ENCODE measurements around the gene MN1. TPM values are rescaled to one million over a fixed set of nuclear protein-coding genes. Genes with fewer than 3 reads are reported as not detected.

Gene MN1
- total and polyA plus RNA-seq, 2 experiments from 2014 or later: 1.0 to 6.8 TPM

DNA sequence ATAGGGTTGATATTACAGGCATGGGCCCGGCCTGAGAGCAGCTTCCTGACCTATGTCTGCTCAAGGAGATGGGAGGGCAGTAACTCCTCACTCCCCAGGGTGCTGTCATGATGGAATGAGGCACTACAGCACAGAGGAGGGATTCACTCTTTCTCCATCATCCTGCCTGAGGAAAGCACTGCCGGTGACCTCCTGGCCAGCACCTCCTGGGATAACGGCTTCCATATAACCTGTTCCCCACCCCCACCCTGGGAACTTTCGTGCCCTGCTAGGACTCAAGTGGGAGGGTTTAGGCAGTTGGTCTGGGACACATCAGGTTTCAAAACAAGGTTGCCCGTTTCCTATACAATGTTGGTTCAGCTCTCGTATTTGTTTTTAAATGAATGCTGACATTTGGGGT is 42.7 kb upstream of the MN1 start:
- Histone ChIP-seq H3K27ac (ENCODE audit: low read depth) (no peak overlapping the region), H2AFZ (no peak overlapping the region), H3K27me3 (ENCODE audit: insufficient read depth) (no peaks in the 10 kb centered on the region), H3K79me2 (replicated peaks; ENCODE audit: insufficient read depth) (no peaks in the 10 kb centered on the region), H3K36me3 (ENCODE audit: insufficient read depth) (no peaks in the 10 kb centered on the region), H4K20me1 (replicated peaks; ENCODE audit: insufficient read depth) (no peaks in the 10 kb centered on the region), H3K4me1 (ENCODE audit: insufficient read depth) (peaks cover 9% of the 10 kb centered on the region), H3F3A (replicated peaks; ENCODE audit: low read depth) (peaks cover 7% of the 10 kb centered on the region; the same call in 1 of the 2 replicates), H3K9me2 (ENCODE audit: insufficient read depth) (no peaks in the 10 kb centered on the region), H3K4me3 (no peak overlapping the region), H3K4me2 (no peak overlapping the region)
- TF ChIP-seq NANOG (IDR thresholded peaks at IDR 0.05; ENCODE audit: borderline replicate concordance): no peak
- no peak for TF ChIP-seq EZH2 (IDR thresholded peaks at IDR 0.05; ENCODE audit: low read depth, unreplicated experiment)
- TF ChIP-seq, protein P1, sequence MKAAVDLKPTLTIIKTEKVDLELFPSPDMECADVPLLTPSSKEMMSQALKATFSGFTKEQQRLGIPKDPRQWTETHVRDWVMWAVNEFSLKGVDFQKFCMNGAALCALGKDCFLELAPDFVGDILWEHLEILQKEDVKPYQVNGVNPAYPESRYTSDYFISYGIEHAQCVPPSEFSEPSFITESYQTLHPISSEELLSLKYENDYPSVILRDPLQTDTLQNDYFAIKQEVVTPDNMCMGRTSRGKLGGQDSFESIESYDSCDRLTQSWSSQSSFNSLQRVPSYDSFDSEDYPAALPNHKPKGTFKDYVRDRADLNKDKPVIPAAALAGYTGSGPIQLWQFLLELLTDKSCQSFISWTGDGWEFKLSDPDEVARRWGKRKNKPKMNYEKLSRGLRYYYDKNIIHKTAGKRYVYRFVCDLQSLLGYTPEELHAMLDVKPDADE (IDR thresholded peaks at IDR 0.05): no peak
- no peak for TF ChIP-seq ZNF331 (CRISPR knock-in tag; IDR thresholded peaks at IDR 0.05; ENCODE audit: low read depth)
- TF ChIP-seq POLR2AphosphoS5 (IDR thresholded peaks at IDR 0.05; ENCODE audit: low read depth): no peak
- TF ChIP-seq CREB1 (CRISPR knock-in tag; IDR thresholded peaks at IDR 0.05; ENCODE audit: low read depth): no peak
- H3K36me3 Mint-ChIP-seq (ENCODE audit: low read depth): peaks cover 12% of the 10 kb centered on the region
- H3K4me3 Mint-ChIP-seq: no peak overlapping the region
- ATAC-seq (no peak), DNase-seq (ENCODE audit: low spot score) (no peak)
- no peaks in the 10 kb centered on the region for H3K9me3 Mint-ChIP-seq
- peaks cover 36% of the 10 kb centered on the region for H3K4me1 Mint-ChIP-seq
- no peak overlapping the region for H3K27ac Mint-ChIP-seq
- peaks cover 16% of the 10 kb centered on the region for H3K27me3 Mint-ChIP-seq (ENCODE audit: insufficient read depth, low read depth, poor library complexity)

DNA sequence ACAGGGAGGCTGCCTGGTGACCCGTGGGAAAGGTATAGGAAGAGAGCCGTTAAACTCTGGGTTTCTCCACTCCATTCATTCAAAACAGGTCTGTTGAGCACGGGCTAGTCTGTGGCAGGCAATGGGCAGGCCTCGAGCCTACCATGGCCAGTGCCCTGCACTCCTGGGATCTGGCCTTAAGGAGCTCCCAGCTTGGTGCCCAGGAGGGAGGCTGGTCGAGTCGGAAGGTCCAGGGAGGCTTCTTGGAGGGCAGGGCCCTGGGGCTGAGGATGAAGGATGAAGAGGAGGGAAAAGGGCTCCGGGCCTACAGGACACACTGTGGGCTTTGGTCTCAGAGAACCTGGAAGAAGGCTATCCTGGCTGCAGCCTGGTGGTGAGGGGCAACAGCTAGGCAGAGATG is 41.9 kb upstream of the MN1 start:
- Histone ChIP-seq H3K4me1 (ENCODE audit: insufficient read depth) (peaks cover 9% of the 10 kb centered on the region), H3K4me3 (no peak overlapping the region), H3K27me3 (ENCODE audit: insufficient read depth) (no peaks in the 10 kb centered on the region), H4K20me1 (replicated peaks; ENCODE audit: insufficient read depth) (no peaks in the 10 kb centered on the region), H3K27ac (ENCODE audit: low read depth) (no peak overlapping the region), H3K9me2 (ENCODE audit: insufficient read depth) (no peaks in the 10 kb centered on the region), H3K36me3 (ENCODE audit: insufficient read depth) (no peaks in the 10 kb centered on the region), H3F3A (replicated peaks; ENCODE audit: low read depth) (peaks cover 7% of the 10 kb centered on the region; the same call in 1 of the 2 replicates), H3K79me2 (replicated peaks; ENCODE audit: insufficient read depth) (no peaks in the 10 kb centered on the region), H3K4me2 (no peak overlapping the region), H2AFZ (no peak overlapping the region)
- DNase-seq (ENCODE audit: low spot score) (no peak), ATAC-seq (no peak)
- peaks cover 14% of the 10 kb centered on the region for H3K27me3 Mint-ChIP-seq (ENCODE audit: insufficient read depth, low read depth, poor library complexity)
- TF ChIP-seq EZH2 (IDR thresholded peaks at IDR 0.05; ENCODE audit: low read depth, unreplicated experiment) (no peak), STAT1 (IDR thresholded peaks at IDR 0.05; ENCODE audit: unreplicated experiment) (no peak), NANOG (IDR thresholded peaks at IDR 0.05; ENCODE audit: borderline replicate concordance) (no peak), CREB1 (CRISPR knock-in tag; IDR thresholded peaks at IDR 0.05; ENCODE audit: low read depth) (no peak), ZNF331 (CRISPR knock-in tag; IDR thresholded peaks at IDR 0.05; ENCODE audit: low read depth) (no peak), POLR2AphosphoS5 (IDR thresholded peaks at IDR 0.05; ENCODE audit: low read depth) (no peak), ZNF114 (CRISPR knock-in tag; IDR thresholded peaks at IDR 0.05) (no peak)
- TF ChIP-seq, protein P2, sequence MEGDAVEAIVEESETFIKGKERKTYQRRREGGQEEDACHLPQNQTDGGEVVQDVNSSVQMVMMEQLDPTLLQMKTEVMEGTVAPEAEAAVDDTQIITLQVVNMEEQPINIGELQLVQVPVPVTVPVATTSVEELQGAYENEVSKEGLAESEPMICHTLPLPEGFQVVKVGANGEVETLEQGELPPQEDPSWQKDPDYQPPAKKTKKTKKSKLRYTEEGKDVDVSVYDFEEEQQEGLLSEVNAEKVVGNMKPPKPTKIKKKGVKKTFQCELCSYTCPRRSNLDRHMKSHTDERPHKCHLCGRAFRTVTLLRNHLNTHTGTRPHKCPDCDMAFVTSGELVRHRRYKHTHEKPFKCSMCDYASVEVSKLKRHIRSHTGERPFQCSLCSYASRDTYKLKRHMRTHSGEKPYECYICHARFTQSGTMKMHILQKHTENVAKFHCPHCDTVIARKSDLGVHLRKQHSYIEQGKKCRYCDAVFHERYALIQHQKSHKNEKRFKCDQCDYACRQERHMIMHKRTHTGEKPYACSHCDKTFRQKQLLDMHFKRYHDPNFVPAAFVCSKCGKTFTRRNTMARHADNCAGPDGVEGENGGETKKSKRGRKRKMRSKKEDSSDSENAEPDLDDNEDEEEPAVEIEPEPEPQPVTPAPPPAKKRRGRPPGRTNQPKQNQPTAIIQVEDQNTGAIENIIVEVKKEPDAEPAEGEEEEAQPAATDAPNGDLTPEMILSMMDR (conservative IDR thresholded peaks at IDR 0.05; ENCODE audit: low read depth in 2 of 2): no peak
- TF ChIP-seq, protein P3, sequence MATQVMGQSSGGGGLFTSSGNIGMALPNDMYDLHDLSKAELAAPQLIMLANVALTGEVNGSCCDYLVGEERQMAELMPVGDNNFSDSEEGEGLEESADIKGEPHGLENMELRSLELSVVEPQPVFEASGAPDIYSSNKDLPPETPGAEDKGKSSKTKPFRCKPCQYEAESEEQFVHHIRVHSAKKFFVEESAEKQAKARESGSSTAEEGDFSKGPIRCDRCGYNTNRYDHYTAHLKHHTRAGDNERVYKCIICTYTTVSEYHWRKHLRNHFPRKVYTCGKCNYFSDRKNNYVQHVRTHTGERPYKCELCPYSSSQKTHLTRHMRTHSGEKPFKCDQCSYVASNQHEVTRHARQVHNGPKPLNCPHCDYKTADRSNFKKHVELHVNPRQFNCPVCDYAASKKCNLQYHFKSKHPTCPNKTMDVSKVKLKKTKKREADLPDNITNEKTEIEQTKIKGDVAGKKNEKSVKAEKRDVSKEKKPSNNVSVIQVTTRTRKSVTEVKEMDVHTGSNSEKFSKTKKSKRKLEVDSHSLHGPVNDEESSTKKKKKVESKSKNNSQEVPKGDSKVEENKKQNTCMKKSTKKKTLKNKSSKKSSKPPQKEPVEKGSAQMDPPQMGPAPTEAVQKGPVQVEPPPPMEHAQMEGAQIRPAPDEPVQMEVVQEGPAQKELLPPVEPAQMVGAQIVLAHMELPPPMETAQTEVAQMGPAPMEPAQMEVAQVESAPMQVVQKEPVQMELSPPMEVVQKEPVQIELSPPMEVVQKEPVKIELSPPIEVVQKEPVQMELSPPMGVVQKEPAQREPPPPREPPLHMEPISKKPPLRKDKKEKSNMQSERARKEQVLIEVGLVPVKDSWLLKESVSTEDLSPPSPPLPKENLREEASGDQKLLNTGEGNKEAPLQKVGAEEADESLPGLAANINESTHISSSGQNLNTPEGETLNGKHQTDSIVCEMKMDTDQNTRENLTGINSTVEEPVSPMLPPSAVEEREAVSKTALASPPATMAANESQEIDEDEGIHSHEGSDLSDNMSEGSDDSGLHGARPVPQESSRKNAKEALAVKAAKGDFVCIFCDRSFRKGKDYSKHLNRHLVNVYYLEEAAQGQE (IDR thresholded peaks at IDR 0.05; ENCODE audit: unreplicated experiment): no peak
- H3K27ac Mint-ChIP-seq: peak overlapping the region; percentile 40
- H3K36me3 Mint-ChIP-seq (ENCODE audit: low read depth): peaks cover 11% of the 10 kb centered on the region
- peaks cover 4% of the 10 kb centered on the region; the same call in 2 of the 3 replicates for H3K9me3 Mint-ChIP-seq
- H3K4me3 Mint-ChIP-seq: no peak overlapping the region
- peaks cover 32% of the 10 kb centered on the region for H3K4me1 Mint-ChIP-seq
